SK-N-SH (cell line): Measurements from ENCODE around the gene OXSR1.

Experiments
- CHD2 ChIP-seq: fragments of 150-350 bp; IDR thresholded peaks from 2 replicates; pipeline ENCODE4 v1.6.1; 2018; ENCODE audit warnings: low read length; ENCODE audit not compliant: partially characterized antibody
- MXI1 ChIP-seq: IDR thresholded peaks from 2 replicates; pipeline ENCODE4 v1.6.1; 2012; ENCODE audit warnings: mild to moderate bottlenecking, low read depth, low read length, improper control_type of control experiment
- POLR2AphosphoS5 ChIP-seq: IDR thresholded peaks from 2 replicates; pipeline ENCODE4 v1.6.1; 2012; ENCODE audit warnings: low read depth, low read length
- RAD21 ChIP-seq: IDR thresholded peaks from 2 replicates; pipeline ENCODE4 v1.6.1; 2012; ENCODE audit warnings: mild to moderate bottlenecking, low read length
- TF ChIP-seq, protein P1 (sequence below): fragments of 200-600 bp; sonication (generic); IDR thresholded peaks from 2 replicates; pipeline ENCODE4 v1.6.1; 2017; ENCODE audit warnings: antibody characterized with exemption, mild to moderate bottlenecking, moderate library complexity
- TF ChIP-seq, protein P2 (sequence below): IDR thresholded peaks from 2 replicates; pipeline ENCODE4 v1.4.0; 2012; ENCODE audit warnings: low read depth
- TF ChIP-seq, protein P3 (sequence below): IDR thresholded peaks from 2 replicates; pipeline ENCODE4 v1.6.1; 2012; ENCODE audit warnings: mild to moderate bottlenecking, low read depth, low read length, moderate library complexity

DNA sequence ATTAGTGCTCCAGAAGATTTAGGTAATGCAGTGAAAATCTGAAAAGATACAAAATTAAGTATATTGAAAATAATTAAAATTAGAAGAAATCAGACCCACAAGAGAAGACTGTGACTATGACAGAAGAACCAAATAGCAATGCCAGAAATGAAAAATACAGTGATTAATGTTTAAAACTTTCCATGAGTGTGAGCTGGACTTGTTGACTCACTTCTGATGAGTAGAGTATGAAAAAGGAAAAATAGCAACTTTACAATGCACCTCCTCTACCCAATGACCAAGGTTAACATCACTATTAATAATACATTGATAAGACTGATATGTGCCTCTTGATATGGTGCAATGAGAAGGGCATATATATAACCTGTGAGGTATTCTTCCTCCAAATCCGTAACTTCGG is 60.9 kb downstream of the OXSR1 start:
- TF ChIP-seq, protein P1, sequence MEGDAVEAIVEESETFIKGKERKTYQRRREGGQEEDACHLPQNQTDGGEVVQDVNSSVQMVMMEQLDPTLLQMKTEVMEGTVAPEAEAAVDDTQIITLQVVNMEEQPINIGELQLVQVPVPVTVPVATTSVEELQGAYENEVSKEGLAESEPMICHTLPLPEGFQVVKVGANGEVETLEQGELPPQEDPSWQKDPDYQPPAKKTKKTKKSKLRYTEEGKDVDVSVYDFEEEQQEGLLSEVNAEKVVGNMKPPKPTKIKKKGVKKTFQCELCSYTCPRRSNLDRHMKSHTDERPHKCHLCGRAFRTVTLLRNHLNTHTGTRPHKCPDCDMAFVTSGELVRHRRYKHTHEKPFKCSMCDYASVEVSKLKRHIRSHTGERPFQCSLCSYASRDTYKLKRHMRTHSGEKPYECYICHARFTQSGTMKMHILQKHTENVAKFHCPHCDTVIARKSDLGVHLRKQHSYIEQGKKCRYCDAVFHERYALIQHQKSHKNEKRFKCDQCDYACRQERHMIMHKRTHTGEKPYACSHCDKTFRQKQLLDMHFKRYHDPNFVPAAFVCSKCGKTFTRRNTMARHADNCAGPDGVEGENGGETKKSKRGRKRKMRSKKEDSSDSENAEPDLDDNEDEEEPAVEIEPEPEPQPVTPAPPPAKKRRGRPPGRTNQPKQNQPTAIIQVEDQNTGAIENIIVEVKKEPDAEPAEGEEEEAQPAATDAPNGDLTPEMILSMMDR, result no peak
- TF ChIP-seq, protein P2, sequence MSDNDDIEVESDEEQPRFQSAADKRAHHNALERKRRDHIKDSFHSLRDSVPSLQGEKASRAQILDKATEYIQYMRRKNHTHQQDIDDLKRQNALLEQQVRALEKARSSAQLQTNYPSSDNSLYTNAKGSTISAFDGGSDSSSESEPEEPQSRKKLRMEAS, result no peak
- no peak for TF ChIP-seq CHD2
- TF ChIP-seq RAD21, result no peak
- TF ChIP-seq, protein P3, sequence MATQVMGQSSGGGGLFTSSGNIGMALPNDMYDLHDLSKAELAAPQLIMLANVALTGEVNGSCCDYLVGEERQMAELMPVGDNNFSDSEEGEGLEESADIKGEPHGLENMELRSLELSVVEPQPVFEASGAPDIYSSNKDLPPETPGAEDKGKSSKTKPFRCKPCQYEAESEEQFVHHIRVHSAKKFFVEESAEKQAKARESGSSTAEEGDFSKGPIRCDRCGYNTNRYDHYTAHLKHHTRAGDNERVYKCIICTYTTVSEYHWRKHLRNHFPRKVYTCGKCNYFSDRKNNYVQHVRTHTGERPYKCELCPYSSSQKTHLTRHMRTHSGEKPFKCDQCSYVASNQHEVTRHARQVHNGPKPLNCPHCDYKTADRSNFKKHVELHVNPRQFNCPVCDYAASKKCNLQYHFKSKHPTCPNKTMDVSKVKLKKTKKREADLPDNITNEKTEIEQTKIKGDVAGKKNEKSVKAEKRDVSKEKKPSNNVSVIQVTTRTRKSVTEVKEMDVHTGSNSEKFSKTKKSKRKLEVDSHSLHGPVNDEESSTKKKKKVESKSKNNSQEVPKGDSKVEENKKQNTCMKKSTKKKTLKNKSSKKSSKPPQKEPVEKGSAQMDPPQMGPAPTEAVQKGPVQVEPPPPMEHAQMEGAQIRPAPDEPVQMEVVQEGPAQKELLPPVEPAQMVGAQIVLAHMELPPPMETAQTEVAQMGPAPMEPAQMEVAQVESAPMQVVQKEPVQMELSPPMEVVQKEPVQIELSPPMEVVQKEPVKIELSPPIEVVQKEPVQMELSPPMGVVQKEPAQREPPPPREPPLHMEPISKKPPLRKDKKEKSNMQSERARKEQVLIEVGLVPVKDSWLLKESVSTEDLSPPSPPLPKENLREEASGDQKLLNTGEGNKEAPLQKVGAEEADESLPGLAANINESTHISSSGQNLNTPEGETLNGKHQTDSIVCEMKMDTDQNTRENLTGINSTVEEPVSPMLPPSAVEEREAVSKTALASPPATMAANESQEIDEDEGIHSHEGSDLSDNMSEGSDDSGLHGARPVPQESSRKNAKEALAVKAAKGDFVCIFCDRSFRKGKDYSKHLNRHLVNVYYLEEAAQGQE, result no peak
- no peak for TF ChIP-seq MXI1
- no peak for TF ChIP-seq POLR2AphosphoS5
